GM23338 (cell line): ENCODE results near the gene NLGN3.

ENCODE experiments used
- CTCF ChIP-seq, 2 experiments: fragments of 200-600 bp in 1 of 2; sonication (generic) in 1 of 2; conservative IDR thresholded peaks; 2 replicates each; pipeline versions ENCODE4 v1.5.1 to v1.6.1; 2016 to 2017; ENCODE audit warnings: antibody characterized with exemption in 2 of 2, low read depth in 2 of 2, mild to moderate bottlenecking in 2 of 2, moderate library complexity in 1 of 2
- EZH2 ChIP-seq: fragments of 200-600 bp; sonication (generic); IDR thresholded peaks from one replicate; pipeline ENCODE4 v1.8.0; 2017; ENCODE audit warnings: antibody characterized with exemption, mild to moderate bottlenecking, low read depth; ENCODE audit not compliant: unreplicated experiment
- TF ChIP-seq, protein P1 (sequence below): IDR thresholded peaks from one replicate; pipeline ENCODE4 v1.6.1; 2018; ENCODE audit warnings: antibody characterized with exemption; ENCODE audit not compliant: unreplicated experiment

GRCh38 chrX:71159335-71159734 is 14.7 kb downstream of the NLGN3 start:
- no peak for TF ChIP-seq CTCF (conservative IDR thresholded peaks at IDR 0.05; ENCODE audit: low read depth in 2 of 2)
- TF ChIP-seq, protein P1, sequence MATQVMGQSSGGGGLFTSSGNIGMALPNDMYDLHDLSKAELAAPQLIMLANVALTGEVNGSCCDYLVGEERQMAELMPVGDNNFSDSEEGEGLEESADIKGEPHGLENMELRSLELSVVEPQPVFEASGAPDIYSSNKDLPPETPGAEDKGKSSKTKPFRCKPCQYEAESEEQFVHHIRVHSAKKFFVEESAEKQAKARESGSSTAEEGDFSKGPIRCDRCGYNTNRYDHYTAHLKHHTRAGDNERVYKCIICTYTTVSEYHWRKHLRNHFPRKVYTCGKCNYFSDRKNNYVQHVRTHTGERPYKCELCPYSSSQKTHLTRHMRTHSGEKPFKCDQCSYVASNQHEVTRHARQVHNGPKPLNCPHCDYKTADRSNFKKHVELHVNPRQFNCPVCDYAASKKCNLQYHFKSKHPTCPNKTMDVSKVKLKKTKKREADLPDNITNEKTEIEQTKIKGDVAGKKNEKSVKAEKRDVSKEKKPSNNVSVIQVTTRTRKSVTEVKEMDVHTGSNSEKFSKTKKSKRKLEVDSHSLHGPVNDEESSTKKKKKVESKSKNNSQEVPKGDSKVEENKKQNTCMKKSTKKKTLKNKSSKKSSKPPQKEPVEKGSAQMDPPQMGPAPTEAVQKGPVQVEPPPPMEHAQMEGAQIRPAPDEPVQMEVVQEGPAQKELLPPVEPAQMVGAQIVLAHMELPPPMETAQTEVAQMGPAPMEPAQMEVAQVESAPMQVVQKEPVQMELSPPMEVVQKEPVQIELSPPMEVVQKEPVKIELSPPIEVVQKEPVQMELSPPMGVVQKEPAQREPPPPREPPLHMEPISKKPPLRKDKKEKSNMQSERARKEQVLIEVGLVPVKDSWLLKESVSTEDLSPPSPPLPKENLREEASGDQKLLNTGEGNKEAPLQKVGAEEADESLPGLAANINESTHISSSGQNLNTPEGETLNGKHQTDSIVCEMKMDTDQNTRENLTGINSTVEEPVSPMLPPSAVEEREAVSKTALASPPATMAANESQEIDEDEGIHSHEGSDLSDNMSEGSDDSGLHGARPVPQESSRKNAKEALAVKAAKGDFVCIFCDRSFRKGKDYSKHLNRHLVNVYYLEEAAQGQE = no peak
- TF ChIP-seq EZH2 = no peak
